K562 (cell line): ENCODE data around the gene EWSR1. TPM values are rescaled to one million over a fixed set of nuclear protein-coding genes. Genes with fewer than 3 reads are reported as not detected.

Experiments used
- NFXL1 ChIP-seq: fragments of 450-650 bp; formaldehyde crosslinking; IDR thresholded peaks from 2 replicates; pipeline ENCODE4 v1.4.0; 2021; ENCODE audit warnings: mild to moderate bottlenecking
- NKRF ChIP-seq: fragments of 450-650 bp; IDR thresholded peaks from 2 replicates; pipeline ENCODE4 v1.6.1; 2016; ENCODE audit warnings: borderline replicate concordance
- NUFIP1 ChIP-seq: fragments of 450-650 bp; IDR thresholded peaks from 2 replicates; pipeline ENCODE4 v1.6.1; 2018; ENCODE audit not compliant: partially characterized antibody
- TAL1 ChIP-seq: fragments of 450-650 bp; IDR thresholded peaks from 2 replicates; pipeline ENCODE4 v1.6.1; 2016; ENCODE audit warnings: mild to moderate bottlenecking
- polyA plus RNA-seq, 8 experiments: library from polyadenylated mRNA; depleted of rRNA in 4 of 8; stranded (reverse) in 5 of 8; unstranded in 3 of 8; fragments of >200 nt; fragmentation: Nextera tagmentation in 2 of 8; fragmentation: Illumina TruSeq in 1 of 8; extraction: Ambion mirVana in 2 of 8; extraction: Trizol in 1 of 8; gene quantifications; 2 replicates each; pipeline versions ENCODE4 v1.2.1 to v1.2.3, GENCODE V29; 2011 to 2014; ENCODE audit warnings: inconsistent platforms in 1 of 8, missing spikeins in 1 of 8
- total RNA-seq, 7 experiments: library from RNA; depleted of rRNA in 6 of 7; stranded (reverse); fragments of >200 nt in 6 of 7; fragmentation: Illumina TruSeq in 2 of 7; extraction: Trizol in 2 of 7; gene quantifications; 2 replicates each; pipeline versions ENCODE4 v1.2.1 to v1.2.3, GENCODE V29; 2011 to 2021; ENCODE audit warnings: low replicate concordance in 1 of 7
- TF ChIP-seq, protein P1 (sequence below): fragments of 200-400 bp; formaldehyde crosslinking; IDR thresholded peaks from 2 replicates; pipeline ENCODE4 v1.6.1; 2017; ENCODE audit warnings: mild to moderate bottlenecking, low read depth, low read length, moderate library complexity

The EWSR1 gene
- total and polyA plus RNA-seq, 9 of the 15 experiments (the other 6 are each of a cell fraction or from before 2014, with no cell fraction given): 83.3 to 450 (median 239) TPM

- TF ChIP-seq, protein P1, sequence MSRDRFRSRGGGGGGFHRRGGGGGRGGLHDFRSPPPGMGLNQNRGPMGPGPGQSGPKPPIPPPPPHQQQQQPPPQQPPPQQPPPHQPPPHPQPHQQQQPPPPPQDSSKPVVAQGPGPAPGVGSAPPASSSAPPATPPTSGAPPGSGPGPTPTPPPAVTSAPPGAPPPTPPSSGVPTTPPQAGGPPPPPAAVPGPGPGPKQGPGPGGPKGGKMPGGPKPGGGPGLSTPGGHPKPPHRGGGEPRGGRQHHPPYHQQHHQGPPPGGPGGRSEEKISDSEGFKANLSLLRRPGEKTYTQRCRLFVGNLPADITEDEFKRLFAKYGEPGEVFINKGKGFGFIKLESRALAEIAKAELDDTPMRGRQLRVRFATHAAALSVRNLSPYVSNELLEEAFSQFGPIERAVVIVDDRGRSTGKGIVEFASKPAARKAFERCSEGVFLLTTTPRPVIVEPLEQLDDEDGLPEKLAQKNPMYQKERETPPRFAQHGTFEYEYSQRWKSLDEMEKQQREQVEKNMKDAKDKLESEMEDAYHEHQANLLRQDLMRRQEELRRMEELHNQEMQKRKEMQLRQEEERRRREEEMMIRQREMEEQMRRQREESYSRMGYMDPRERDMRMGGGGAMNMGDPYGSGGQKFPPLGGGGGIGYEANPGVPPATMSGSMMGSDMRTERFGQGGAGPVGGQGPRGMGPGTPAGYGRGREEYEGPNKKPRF: no peak
- TF ChIP-seq NFXL1 (CRISPR knock-in tag) (no peak), TAL1 (no peak), NKRF (no peak), NUFIP1 (no peak)
- TF ChIP-seq, all 486 proteins: peak for 0
These were observed 60.0 kb downstream of the EWSR1 start (continued) for GRCh38 chr22:29328055-29328454.
